H9 (cell line): ENCODE results near the gene FCN2. TPM values are rescaled to one million over a fixed set of nuclear protein-coding genes. Genes with fewer than 3 reads are reported as not detected.

Experiments
- DNase-seq: peaks from one replicate; pipeline ENCODE4 v3.0.0-alpha.2; 2017
- H2AFZ ChIP-seq: one replicate; pipeline ENCODE4 v1.6.1; 2013; ENCODE audit warnings: mild to moderate bottlenecking, low read length, control low read depth, moderate library complexity
- H2AK5ac ChIP-seq: 2 replicates; pipeline ENCODE4 v1.6.1; 2013; ENCODE audit warnings: low read length, control low read depth, mixed read lengths; ENCODE audit not compliant: insufficient read length
- H2BK120ac ChIP-seq: one replicate; pipeline ENCODE4 v1.6.1; 2013; ENCODE audit warnings: low read depth, mild to moderate bottlenecking, low read length, control low read depth, inconsistent platforms; ENCODE audit not compliant: poor library complexity, severe bottlenecking
- H2BK12ac ChIP-seq: 2 replicates; pipeline ENCODE4 v1.6.1; 2013; ENCODE audit warnings: low read length, control low read depth, mixed read lengths, low read depth; ENCODE audit not compliant: insufficient read length
- H2BK15ac ChIP-seq: 2 replicates; pipeline ENCODE4 v1.6.1; 2013; ENCODE audit warnings: low read depth, low read length, control low read depth
- H2BK20ac ChIP-seq: one replicate; pipeline ENCODE4 v1.6.1; 2013; ENCODE audit warnings: low read depth, mild to moderate bottlenecking, low read length, control low read depth, inconsistent platforms; ENCODE audit not compliant: poor library complexity, severe bottlenecking
- H2BK5ac ChIP-seq: 2 replicates; pipeline ENCODE4 v1.6.1; 2013; ENCODE audit warnings: low read length, control low read depth, mixed read lengths; ENCODE audit not compliant: insufficient read length
- H3K14ac ChIP-seq: 2 replicates; pipeline ENCODE4 v1.6.1; 2013; ENCODE audit warnings: low read length, control low read depth; ENCODE audit not compliant: insufficient read depth
- H3K18ac ChIP-seq: 2 replicates; pipeline ENCODE4 v1.6.1; 2013; ENCODE audit warnings: low read depth, mild to moderate bottlenecking, mixed read lengths, low read length, control low read depth; ENCODE audit not compliant: insufficient read length
- H3K23ac ChIP-seq: 2 replicates; pipeline ENCODE4 v1.6.1; 2013; ENCODE audit warnings: low read length, control low read depth, mixed read lengths, low read depth; ENCODE audit not compliant: insufficient read length
- H3K23me2 ChIP-seq: 2 replicates; pipeline ENCODE4 v1.6.1; 2013; ENCODE audit warnings: low read depth, mild to moderate bottlenecking, mixed read lengths, low read length, control low read depth; ENCODE audit not compliant: insufficient read length, poor library complexity, severe bottlenecking
- H3K27ac ChIP-seq: 2 replicates; pipeline ENCODE4 v1.5.1; 2013; ENCODE audit warnings: low read length, control low read depth, mixed read lengths, low read depth; ENCODE audit not compliant: insufficient read length
- H3K27me3 ChIP-seq: 2 replicates; pipeline ENCODE4 v1.6.1; 2013; ENCODE audit warnings: low read length, control low read depth, inconsistent platforms; ENCODE audit not compliant: insufficient read depth
- H3K4ac ChIP-seq: 2 replicates; pipeline ENCODE4 v1.6.1; 2013; ENCODE audit warnings: low read depth, mild to moderate bottlenecking, control low read depth, inconsistent platforms, low read length, moderate library complexity
- H3K4me1 ChIP-seq: 2 replicates; pipeline ENCODE4 v1.6.1; 2013; ENCODE audit warnings: low read length, control low read depth, inconsistent platforms; ENCODE audit not compliant: insufficient read depth
- H3K4me2 ChIP-seq: 2 replicates; pipeline ENCODE4 v1.6.1; 2013; ENCODE audit warnings: low read length, control low read depth, mixed read lengths; ENCODE audit not compliant: insufficient read length, insufficient read depth
- H3K56ac ChIP-seq: 2 replicates; pipeline ENCODE4 v1.6.1; 2013; ENCODE audit warnings: low read depth, mild to moderate bottlenecking, mixed read lengths, low read length, control low read depth; ENCODE audit not compliant: insufficient read length
- H3K79me1 ChIP-seq: 2 replicates; pipeline ENCODE4 v1.6.1; 2013; ENCODE audit warnings: low read depth, mild to moderate bottlenecking, moderate library complexity, low read length, control low read depth, inconsistent platforms; ENCODE audit not compliant: insufficient read depth, poor library complexity, severe bottlenecking
- H3K79me2 ChIP-seq: 2 replicates; pipeline ENCODE4 v1.6.1; 2013; ENCODE audit warnings: low read length, control low read depth, inconsistent platforms; ENCODE audit not compliant: insufficient read depth
- H3K9ac ChIP-seq: 2 replicates; pipeline ENCODE4 v1.6.1; 2013; ENCODE audit warnings: low read length, control low read depth, mixed read lengths; ENCODE audit not compliant: insufficient read length; ENCODE audit errors: extremely low read depth
- H3K9me3 ChIP-seq: one replicate; pipeline ENCODE4 v1.6.1; 2013; ENCODE audit warnings: low read depth, low read length, inconsistent platforms; ENCODE audit not compliant: control insufficient read depth
- H3T11ph ChIP-seq: one replicate; pipeline ENCODE4 v1.6.1; 2013; ENCODE audit warnings: mild to moderate bottlenecking, low read length, control low read depth, inconsistent platforms
- H4K20me1 ChIP-seq: one replicate; pipeline ENCODE4 v1.6.1; 2013; ENCODE audit not compliant: control insufficient read depth, insufficient read length, insufficient read depth
- H4K5ac ChIP-seq: 2 replicates; pipeline ENCODE4 v1.6.1; 2013; ENCODE audit warnings: low read depth, mild to moderate bottlenecking, mixed read lengths, low read length, control low read depth; ENCODE audit not compliant: insufficient read length
- H4K8ac ChIP-seq: replicated peaks from 2 replicates; pipeline ENCODE4 v1.6.1; 2013; ENCODE audit warnings: low read length, control low read depth, mixed read lengths, low read depth; ENCODE audit not compliant: insufficient read length
- H4K91ac ChIP-seq: 2 replicates; pipeline ENCODE4 v1.6.1; 2013; ENCODE audit warnings: low read depth, mild to moderate bottlenecking, moderate library complexity, mixed read lengths, low read length, control low read depth; ENCODE audit not compliant: insufficient read length
- H3K27ac Mint-ChIP-seq, 3 experiments: 2 replicates in 2 of 3; 3 replicates in 1 of 3; pipeline ENCODE4 v1.8.0; 2020 to 2021; ENCODE audit warnings: mixed read lengths in 3 of 3, mild to moderate bottlenecking in 1 of 3, moderate library complexity in 1 of 3
- H3K27me3 Mint-ChIP-seq: 2 replicates; pipeline ENCODE4 v1.8.0; 2021; ENCODE audit warnings: low read depth, mild to moderate bottlenecking, moderate library complexity, mixed read lengths
- H3K36me3 Mint-ChIP-seq, 3 experiments: 2 replicates in 2 of 3; 3 replicates in 1 of 3; pipeline ENCODE4 v1.8.0; 2020 to 2021; ENCODE audit warnings: low read depth in 3 of 3, mixed read lengths in 3 of 3; ENCODE audit not compliant: insufficient read depth in 1 of 3
- H3K4me1 Mint-ChIP-seq, 2 experiments: 2 replicates each; pipeline ENCODE4 v1.8.0; 2020; ENCODE audit warnings: mixed read lengths in 2 of 2
- H3K4me3 Mint-ChIP-seq, 2 experiments: 2 replicates in 1 of 2; 3 replicates in 1 of 2; pipeline ENCODE4 v1.8.0; 2020 to 2021; ENCODE audit warnings: mild to moderate bottlenecking in 2 of 2, mixed read lengths in 2 of 2, moderate library complexity in 1 of 2
- H3K9me3 Mint-ChIP-seq, 2 experiments: 2 replicates in 1 of 2; 3 replicates in 1 of 2; pipeline ENCODE4 v1.8.0; 2020; ENCODE audit warnings: mild to moderate bottlenecking in 2 of 2, mixed read lengths in 2 of 2, moderate library complexity in 1 of 2
- CTCF ChIP-seq: fragments of 200-600 bp; sonication (generic); conservative IDR thresholded peaks from 3 replicates; pipeline ENCODE4 v1.8.0; 2021; ENCODE audit warnings: antibody characterized with exemption, mild to moderate bottlenecking
- WGBS: extraction: QIAGEN DNeasy Blood & Tissue Kit; methylation state at CpG from one replicate; pipeline ENCODE4 v1.1.7; 2013; ENCODE audit warnings: missing lambda C conversion rate, low lambda C conversion rate, mixed read lengths; ENCODE audit not compliant: insufficient read length; ENCODE audit errors: extremely low coverage; 5-methylcytosine and 5-hydroxymethylcytosine counted together
- total RNA-seq: library from RNA; stranded (reverse); gene quantifications from 2 replicates; pipeline ENCODE4 v1.2.1, GENCODE V29; 2021

FCN2 gene
- total RNA-seq, 1 experiment from 2014 or later = not detected

GRCh38 chr9:134884492-134884891 is 3.9 kb downstream of the FCN2 start:
- Histone ChIP-seq H2BK12ac (no peak overlapping the region), H3K27ac (no peak overlapping the region), H3K14ac (no peak overlapping the region), H3T11ph (no peak overlapping the region), H3K23me2 (no peaks in the 10 kb centered on the region), H2AK5ac (no peak overlapping the region), H3K27me3 (no peaks in the 10 kb centered on the region), H3K4me1 (no peaks in the 10 kb centered on the region), H3K4ac (no peak overlapping the region), H4K5ac (no peak overlapping the region), H2BK120ac (no peak overlapping the region), H2BK5ac (no peak overlapping the region), H3K4me2 (no peak overlapping the region), H3K79me2 (no peaks in the 10 kb centered on the region), H3K9me3 (no peaks in the 10 kb centered on the region), H4K8ac (no peak overlapping the region), H3K18ac (no peak overlapping the region), H2AFZ (no peak overlapping the region), H3K23ac (no peak overlapping the region), H3K56ac (no peak overlapping the region), H2BK20ac (no peak overlapping the region), H4K91ac (no peak overlapping the region), H3K9ac (no peak overlapping the region), H3K79me1 (no peaks in the 10 kb centered on the region), H4K20me1 (no peaks in the 10 kb centered on the region), H2BK15ac (no peak overlapping the region)
- no peak for TF ChIP-seq CTCF
- Mint-ChIP-seq H3K27me3 (no peaks in the 10 kb centered on the region; the same call in none of the 2 replicates), H3K4me3 (no peak overlapping the region), H3K9me3 (no peaks in the 10 kb centered on the region), H3K36me3 (no peaks in the 10 kb centered on the region), H3K27ac (no peak overlapping the region), H3K4me1 (peaks cover 0 to 4% of the 10 kb centered on the region in 2 experiments; a peak in 2 of 4 replicates)
- DNase-seq = no peak
- WGBS = no CpG with 5 or more reads among the region's 8 CpGs
